SW 1271 (cell line): ENCODE results near the gene C3orf22.

Experiments used
- DNase-seq, 2 experiments: peaks; one replicate each; lab custom pipeline; 2025; lab: John Stamatoyannopoulos, UW

C3orf22 gene

DNA sequence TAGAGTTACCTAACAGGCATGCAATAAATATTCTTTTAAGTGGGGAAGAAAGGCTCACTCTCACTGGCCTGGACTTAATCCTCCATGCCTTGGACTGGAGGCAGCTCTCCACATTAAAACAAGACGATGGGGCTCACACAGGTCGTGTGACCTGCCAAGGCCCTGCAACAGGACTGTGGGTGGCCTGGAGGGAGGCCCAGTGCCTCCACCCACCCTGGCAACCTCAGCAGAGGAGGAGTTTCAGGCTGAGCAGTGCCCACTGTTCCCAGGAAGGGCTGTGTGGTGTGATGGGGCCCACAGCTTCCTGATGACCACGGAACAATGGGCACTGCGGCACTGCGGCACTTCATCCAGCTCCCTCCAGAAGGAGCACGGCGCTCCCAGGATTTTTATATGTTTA lies 46.7 kb downstream of the C3orf22 start:
- DNase-seq, result no peak

DNA sequence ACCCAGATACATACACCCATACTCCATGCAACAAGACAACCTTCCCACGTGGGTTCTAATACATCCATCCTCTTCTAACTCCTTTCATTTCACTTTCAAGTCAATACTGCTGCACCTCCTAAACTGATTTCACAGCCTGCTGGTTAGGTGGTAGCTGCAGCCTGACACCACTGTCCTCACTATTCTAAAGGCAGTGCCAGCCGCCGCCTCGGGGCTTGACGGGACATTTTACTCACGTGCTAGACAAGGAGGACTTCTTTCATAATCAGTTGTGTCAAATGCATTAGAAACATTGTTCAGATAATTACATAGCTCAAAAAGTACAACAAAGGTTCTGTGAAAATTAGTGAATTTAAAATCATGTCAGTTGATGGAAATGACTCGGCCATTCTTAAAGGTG lies 47.4 kb downstream of the C3orf22 start:
- no peak for DNase-seq

DNA sequence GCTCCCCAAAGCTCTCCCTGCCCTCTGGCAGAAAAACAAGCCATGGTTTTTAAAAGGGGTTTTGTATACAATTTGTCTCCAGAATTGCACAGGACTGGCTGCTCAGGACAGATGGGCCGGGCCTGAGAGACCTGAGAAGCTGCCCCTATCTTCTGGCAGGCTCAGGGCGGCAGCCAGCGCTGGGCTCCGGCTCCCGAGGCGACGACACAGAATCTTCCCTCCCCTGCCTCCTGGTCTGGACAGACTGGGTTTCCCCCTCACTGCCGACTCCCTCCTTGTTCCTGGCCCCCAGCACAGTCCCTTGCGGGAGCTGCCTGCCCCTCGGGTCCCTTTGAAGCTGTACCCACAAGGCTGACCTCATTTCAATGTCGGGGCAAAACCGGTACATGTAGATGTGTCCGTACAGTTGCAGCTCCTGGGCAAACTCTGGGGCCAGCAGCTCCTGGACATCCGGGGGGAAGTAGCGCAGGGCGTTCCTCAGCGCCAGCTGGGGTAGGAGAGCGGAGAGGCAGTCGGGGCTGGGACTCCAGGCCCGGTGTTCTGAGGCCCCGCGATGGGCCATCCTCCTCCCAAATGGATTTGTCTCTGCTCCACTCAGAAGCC lies 48.3 kb downstream of the C3orf22 start:
- DNase-seq, result no peak

DNA sequence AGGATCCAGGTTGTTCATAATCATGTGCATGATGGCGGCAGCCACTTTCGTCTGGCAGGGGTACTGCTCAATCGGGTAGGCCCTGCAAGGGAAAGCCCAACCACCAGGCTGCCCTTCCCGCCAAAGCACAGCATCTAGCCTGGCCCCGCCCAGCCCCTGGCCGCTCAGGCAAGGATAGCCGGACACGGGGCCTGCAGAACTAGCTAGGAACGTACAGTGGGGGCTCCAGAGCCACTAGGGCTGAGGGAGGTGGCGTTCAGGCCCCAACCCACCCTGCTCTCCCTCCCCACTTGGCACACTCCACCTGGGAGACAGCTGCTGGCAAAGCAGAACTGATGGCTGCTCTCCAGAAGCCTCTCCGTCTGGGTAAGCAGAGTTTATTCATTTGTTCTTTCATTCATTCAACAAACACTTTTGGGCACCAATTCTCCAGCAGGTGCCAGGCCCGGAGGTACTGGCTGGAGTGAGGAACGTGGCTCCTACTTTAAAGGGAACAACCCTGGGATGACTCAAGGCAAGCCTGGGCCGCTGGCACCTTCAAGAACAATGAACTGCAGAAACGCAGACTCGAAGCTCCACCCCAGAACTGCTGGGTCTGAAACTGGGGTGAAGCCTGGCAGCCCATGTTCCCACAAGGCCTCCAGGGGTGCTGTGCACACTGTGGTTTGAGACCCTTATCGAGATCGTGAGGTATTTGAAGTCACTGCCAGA lies 49.0 kb downstream of the C3orf22 start:
- DNase-seq, result no peak

DNA sequence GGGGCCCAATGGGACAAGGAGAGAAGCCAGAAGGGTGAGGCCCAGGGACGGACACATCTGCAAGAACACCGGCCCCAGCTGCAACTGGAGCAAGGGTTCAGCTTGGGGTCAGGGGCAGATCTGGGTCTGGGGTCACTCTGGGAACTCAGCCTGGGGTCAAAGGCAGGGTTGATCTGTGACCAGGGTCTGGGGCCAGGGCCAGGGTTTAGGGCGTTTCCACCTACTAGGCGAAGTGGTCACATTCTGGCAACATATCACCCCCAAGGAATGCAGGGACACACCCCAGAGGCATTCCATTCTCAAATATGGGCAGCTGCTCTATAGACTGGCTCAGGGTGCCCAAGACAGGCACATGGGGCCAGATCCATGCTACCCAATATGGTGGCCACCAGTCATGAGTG lies 50.2 kb downstream of the C3orf22 start:
- DNase-seq, result peak in 1 of 2 experiments; percentile 40

DNA sequence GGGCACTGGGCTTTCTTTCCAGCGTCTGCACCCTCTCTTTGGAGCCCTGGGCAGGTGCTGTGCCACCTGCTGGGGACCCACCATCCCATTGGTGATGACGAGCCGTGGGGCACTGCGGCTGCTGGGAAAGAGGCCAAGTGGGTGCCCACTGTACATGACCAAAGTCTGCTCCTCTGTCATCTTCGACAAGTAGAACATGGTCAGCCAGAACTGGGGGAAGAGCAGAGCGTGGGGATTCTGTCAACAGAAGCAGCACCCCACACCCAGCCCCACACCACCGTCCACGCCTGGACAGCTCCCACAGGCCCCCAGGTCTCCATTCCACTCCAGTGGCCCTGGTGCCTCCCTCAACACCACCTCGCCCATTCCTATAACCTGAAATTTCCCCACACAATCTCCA lies 50.8 kb downstream of the C3orf22 start:
- no peak for DNase-seq

DNA sequence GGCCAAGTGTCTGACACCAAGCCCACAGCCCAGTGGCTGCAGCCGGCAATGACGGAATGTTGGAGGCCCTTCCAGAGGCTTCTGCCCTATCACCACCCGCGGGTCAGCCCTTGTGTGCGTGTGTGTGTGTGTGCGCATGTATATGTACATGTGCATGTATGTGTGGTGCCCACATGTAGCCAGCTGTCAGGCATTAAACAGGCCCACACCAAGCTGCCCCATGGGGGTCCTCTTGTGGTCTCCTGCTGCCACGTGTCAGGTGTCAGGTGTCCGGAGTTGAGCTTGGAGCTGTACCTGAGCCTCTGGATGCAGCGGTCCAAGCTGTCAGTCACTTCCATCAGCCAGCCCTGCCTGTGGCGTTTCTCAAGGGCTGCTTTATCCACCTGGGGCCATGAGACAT lies 55.0 kb downstream of the C3orf22 start:
- DNase-seq, result no peak

DNA sequence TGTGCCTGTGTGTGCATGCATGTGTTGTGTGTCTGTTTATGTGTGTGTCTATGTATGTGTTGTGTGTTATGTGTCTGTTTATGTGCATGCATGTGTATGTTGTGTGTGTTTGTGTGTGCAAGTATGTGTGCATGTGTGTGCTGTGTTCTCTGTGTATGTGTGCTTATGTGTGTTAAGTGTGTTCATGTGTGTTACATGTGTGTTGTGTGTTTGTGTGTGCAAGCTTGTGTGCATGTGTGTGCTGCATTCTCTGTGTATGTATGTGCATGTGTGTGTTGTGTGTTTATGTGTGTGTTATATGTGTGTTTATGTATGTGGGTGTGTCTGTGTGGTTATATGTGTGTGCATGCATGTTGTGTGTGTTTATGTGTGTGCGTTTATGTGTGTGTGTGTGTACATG lies 56.1 kb downstream of the C3orf22 start:
- no peak for DNase-seq

DNA sequence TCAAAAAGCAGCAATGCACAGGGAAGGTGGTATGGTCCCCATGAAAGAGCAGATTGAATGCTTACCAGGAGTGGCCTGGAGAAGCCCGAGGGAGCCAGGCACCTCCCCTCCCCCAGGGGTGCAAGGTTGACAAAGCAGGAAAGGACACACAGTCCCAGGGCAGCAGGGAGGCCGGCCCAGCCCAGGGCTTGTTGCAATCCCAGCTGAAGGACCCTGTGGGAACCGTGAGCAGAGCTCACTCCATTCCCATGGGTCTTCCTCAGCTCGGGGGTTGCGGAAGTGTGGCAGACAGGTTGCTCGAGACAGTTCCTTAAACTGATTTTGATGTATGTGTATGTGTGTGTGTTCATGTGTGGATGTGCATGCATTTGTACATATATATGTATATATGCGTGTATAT lies 57.0 kb downstream of the C3orf22 start:
- no peak for DNase-seq

DNA sequence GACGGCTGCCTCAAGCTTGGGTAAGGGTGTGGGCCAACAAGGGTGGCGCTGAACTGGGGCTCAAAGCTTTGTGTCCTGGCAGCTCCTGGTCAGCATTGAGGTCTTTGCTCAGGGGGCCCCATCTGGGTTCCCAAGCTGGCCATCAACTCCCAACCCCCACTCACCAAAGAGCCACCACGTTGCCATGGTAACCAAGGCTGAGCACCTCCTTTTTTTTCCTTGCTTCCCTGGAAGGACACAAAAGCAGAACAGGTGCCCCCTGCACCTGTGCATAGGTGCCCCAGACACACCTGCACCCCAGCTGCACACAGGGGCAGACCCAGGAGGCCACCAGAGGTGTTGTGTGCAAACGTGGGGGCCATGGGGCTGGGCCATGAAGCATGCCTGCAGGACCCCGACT lies 57.7 kb downstream of the C3orf22 start:
- DNase-seq, result no peak

DNA sequence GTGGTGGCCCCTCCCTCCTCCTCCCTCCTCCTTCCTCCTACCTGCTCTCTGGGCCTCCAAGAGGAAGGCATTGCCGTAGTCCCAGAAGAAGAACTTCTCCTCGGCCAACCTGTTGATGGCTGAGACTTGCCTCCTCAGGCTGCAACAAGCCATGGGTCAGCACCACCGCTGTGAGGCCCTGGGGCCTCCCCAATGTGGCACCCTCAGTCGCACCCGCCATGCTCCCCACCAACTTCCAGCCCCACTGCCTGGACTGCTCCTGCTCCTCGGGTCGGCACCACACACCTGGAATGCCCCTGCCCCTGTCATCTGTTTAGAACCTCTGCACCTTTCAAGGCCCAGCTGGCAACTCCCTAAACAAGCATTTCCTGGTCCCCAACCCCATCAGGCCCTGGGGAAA lies 58.7 kb downstream of the C3orf22 start:
- DNase-seq, result no peak
